ENCODE data around the gene POC1A. TPM values are rescaled to one million over a fixed set of nuclear protein-coding genes. Genes with fewer than 3 reads are reported as not detected.

Gene POC1A
- total RNA-seq, 2 experiments from 2014 or later, result 21.2 to 23.5 TPM

GRCh38 chr3:52190294-52191074 lies 36.3 kb upstream of the POC1A start:
- no peaks in the 10 kb centered on the region for H3K36me3 Mint-ChIP-seq (ENCODE audit: low read depth)
- H3K27me3 Mint-ChIP-seq, result no peaks in the 10 kb centered on the region
- ATAC-seq (no peak), DNase-seq (no peak)
- H3K4me1 Mint-ChIP-seq (ENCODE audit: low read depth), result peaks cover 3% of the 10 kb centered on the region
- no peak overlapping the region for H3K4me3 Mint-ChIP-seq
- H3K9me3 Mint-ChIP-seq, result no peaks in the 10 kb centered on the region
- ChIA-PET CTCF (no interaction called here), POLR2A (no interaction called here)
- TF ChIP-seq CTCF (IDR thresholded peaks at IDR 0.05), result no peak
- no peak overlapping the region for H3K27ac Mint-ChIP-seq
- intact Hi-C loops (cut with micrococcal nuclease), result no loop called here

GRCh38 chr3:52188556-52188955 lies 34.3 kb upstream of the POC1A start:
- CTCF ChIA-PET, result interaction anchor here (1.0 kb wide), 2 partner anchors 13 to 17 kb away, joined by 3 to 5 read pairs; no protein-coding TSS in a partner anchor
- DNase-seq, result no peak
- intact Hi-C loops (cut with micrococcal nuclease), result no loop called here

GRCh38 chr3:52186729-52187128 lies 32.5 kb upstream of the POC1A start:
- POLR2A ChIA-PET, result interaction anchor here (1.0 kb wide), 1 partner anchor 10 kb away, joined by 3 read pairs; no protein-coding TSS in a partner anchor
- no peak for DNase-seq
- peaks cover 3% of the 10 kb centered on the region for H3K4me1 Mint-ChIP-seq (ENCODE audit: low read depth)
- H3K27me3 Mint-ChIP-seq, result no peaks in the 10 kb centered on the region
- no peak overlapping the region for H3K4me3 Mint-ChIP-seq
- CTCF ChIA-PET, result interaction anchor here (1.2 to 1.5 kb wide), 3 partner anchors 16 to 198 kb away, joined by 4 to 5 read pairs (median 5); no protein-coding TSS in a partner anchor
- no peak for ATAC-seq
- intact Hi-C loops (cut with micrococcal nuclease), result no loop called here
- H3K9me3 Mint-ChIP-seq, result no peaks in the 10 kb centered on the region
- H3K27ac Mint-ChIP-seq, result no peak overlapping the region
- no peak for TF ChIP-seq CTCF (IDR thresholded peaks at IDR 0.05)
- no peaks in the 10 kb centered on the region for H3K36me3 Mint-ChIP-seq (ENCODE audit: low read depth)

More at GRCh38 chr3:52188556-52188955, 34.3 kb upstream of the POC1A start:
- ATAC-seq, result no peak
- Mint-ChIP-seq H3K4me1 (ENCODE audit: low read depth) (peaks cover 3% of the 10 kb centered on the region), H3K27ac (no peak overlapping the region), H3K27me3 (no peaks in the 10 kb centered on the region), H3K9me3 (no peaks in the 10 kb centered on the region), H3K36me3 (ENCODE audit: low read depth) (no peaks in the 10 kb centered on the region), H3K4me3 (no peak overlapping the region)
- POLR2A ChIA-PET, result interaction anchor here (0.8 kb wide), 1 partner anchor 9 kb away, joined by 3 read pairs; the partner anchor contains the start of gene ALAS1
- no peak for TF ChIP-seq CTCF (IDR thresholded peaks at IDR 0.05)

- ATAC-seq, result no peak
- no peak overlapping the region for H3K4me3 Mint-ChIP-seq
- no peak for DNase-seq
- H3K9me3 Mint-ChIP-seq, result no peaks in the 10 kb centered on the region
- POLR2A ChIA-PET, result interaction anchor here (0.7 kb wide), 1 partner anchor 15 kb away, joined by 3 read pairs; no protein-coding TSS in a partner anchor
- intact Hi-C loops (cut with micrococcal nuclease), result no loop called here
- H3K27me3 Mint-ChIP-seq, result no peaks in the 10 kb centered on the region
- H3K4me1 Mint-ChIP-seq (ENCODE audit: low read depth), result peaks cover 3% of the 10 kb centered on the region
- CTCF ChIA-PET, result interaction anchor here (1.2 to 1.5 kb wide), 2 partner anchors 34 to 199 kb away, joined by 5 read pairs; no protein-coding TSS in a partner anchor
- TF ChIP-seq CTCF (IDR thresholded peaks at IDR 0.05), result no peak
- H3K27ac Mint-ChIP-seq, result no peak overlapping the region
- no peaks in the 10 kb centered on the region for H3K36me3 Mint-ChIP-seq (ENCODE audit: low read depth)
Observed at GRCh38 chr3:52185837-52186236, 31.6 kb upstream of the POC1A start.

- ATAC-seq (no peak), DNase-seq (no peak)
- ChIA-PET POLR2A (no interaction called here), CTCF (interaction anchor here (1.2 to 1.5 kb wide), 2 partner anchors 35 to 200 kb away, joined by 5 read pairs; no protein-coding TSS in a partner anchor)
- Mint-ChIP-seq H3K36me3 (ENCODE audit: low read depth) (no peaks in the 10 kb centered on the region), H3K4me3 (no peak overlapping the region), H3K4me1 (ENCODE audit: low read depth) (peaks cover 3% of the 10 kb centered on the region), H3K27me3 (no peaks in the 10 kb centered on the region), H3K9me3 (no peaks in the 10 kb centered on the region), H3K27ac (no peak overlapping the region)
- TF ChIP-seq CTCF (IDR thresholded peaks at IDR 0.05), result no peak
- intact Hi-C loops (cut with micrococcal nuclease), result no loop called here
Observed at GRCh38 chr3:52185311-52185710, 31.1 kb upstream of the POC1A start.
